WERI-Rb-1 (cell line): ENCODE results near the gene IFFO2.

Source experiments
- DNase-seq: peaks from one replicate; pipeline ENCODE4 v3.0.0-alpha.2; 2020
- H3K27ac ChIP-seq: fragments of 250-450 bp; sonication (Bioruptor Pico); 2 replicates; pipeline ENCODE4 v1.5.1; 2020; ENCODE audit warnings: mild to moderate bottlenecking, moderate library complexity
- H3K27me3 ChIP-seq: fragments of 250-450 bp; sonication (Bioruptor Pico); 2 replicates; pipeline ENCODE4 v1.5.1; 2021; ENCODE audit warnings: mild to moderate bottlenecking, low read depth, moderate library complexity; ENCODE audit not compliant: insufficient read depth, severe bottlenecking
- H3K36me3 ChIP-seq: fragments of 250-450 bp; sonication (Bioruptor Pico); 2 replicates; pipeline ENCODE4 v1.5.1; 2020; ENCODE audit warnings: mild to moderate bottlenecking, moderate library complexity
- H3K4me3 ChIP-seq: 2 replicates; pipeline ENCODE4 v1.5.1; 2011; ENCODE audit warnings: low read depth, mild to moderate bottlenecking, control low read depth, low read length
- H3K9me3 ChIP-seq: fragments of 250-450 bp; sonication (Bioruptor Pico); 2 replicates; pipeline ENCODE4 v1.5.1; 2021; ENCODE audit warnings: mild to moderate bottlenecking, moderate library complexity; ENCODE audit not compliant: severe bottlenecking
- TF ChIP-seq, protein P1 (sequence below): IDR thresholded peaks from 2 replicates; pipeline ENCODE4 v1.5.1; 2011; ENCODE audit warnings: low read depth, mild to moderate bottlenecking, control low read depth, inconsistent platforms, low read length

The IFFO2 gene

GRCh38 chr1:18944810-18945209 lies 11.7 kb downstream of the IFFO2 start:
- Histone ChIP-seq H3K4me3 (no peak overlapping the region), H3K36me3 (no peaks in the 10 kb centered on the region), H3K9me3 (no peaks in the 10 kb centered on the region), H3K27me3 (no peaks in the 10 kb centered on the region), H3K27ac (peak overlapping the region; percentile 77)
- no peak for DNase-seq
- TF ChIP-seq, protein P1, sequence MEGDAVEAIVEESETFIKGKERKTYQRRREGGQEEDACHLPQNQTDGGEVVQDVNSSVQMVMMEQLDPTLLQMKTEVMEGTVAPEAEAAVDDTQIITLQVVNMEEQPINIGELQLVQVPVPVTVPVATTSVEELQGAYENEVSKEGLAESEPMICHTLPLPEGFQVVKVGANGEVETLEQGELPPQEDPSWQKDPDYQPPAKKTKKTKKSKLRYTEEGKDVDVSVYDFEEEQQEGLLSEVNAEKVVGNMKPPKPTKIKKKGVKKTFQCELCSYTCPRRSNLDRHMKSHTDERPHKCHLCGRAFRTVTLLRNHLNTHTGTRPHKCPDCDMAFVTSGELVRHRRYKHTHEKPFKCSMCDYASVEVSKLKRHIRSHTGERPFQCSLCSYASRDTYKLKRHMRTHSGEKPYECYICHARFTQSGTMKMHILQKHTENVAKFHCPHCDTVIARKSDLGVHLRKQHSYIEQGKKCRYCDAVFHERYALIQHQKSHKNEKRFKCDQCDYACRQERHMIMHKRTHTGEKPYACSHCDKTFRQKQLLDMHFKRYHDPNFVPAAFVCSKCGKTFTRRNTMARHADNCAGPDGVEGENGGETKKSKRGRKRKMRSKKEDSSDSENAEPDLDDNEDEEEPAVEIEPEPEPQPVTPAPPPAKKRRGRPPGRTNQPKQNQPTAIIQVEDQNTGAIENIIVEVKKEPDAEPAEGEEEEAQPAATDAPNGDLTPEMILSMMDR: no peak

DNA sequence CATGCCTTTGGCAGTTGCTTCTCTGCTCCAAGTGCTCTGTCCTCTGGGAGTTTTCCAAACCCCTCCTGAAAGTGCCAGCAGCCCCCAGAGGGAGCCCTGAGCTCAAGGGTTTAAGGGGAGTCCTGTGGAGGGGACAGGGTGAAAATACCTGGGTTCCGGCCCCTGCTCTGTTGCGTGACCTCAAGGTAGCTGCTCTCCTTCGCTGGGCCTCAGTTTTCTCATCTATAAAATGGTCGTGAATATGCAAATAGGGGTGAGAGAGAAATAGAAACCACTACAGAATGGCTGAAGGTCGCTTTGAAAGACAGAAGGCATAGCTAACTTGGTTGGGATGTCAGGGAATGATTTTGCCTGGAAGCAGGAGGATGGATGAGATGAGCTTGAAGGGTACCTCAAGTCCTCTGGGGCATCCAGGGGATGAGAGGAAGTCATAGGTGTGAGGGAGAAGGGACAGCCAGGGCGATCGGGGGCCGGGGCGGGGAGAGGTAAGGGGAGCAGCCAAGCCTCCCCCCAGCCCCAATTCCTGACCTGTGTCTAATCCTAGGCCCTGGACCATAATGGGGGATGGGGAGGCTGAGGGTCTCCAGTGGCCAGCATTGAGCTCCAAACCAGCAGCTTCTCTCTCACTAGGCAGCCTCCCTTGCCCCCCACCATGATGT lies 12.4 kb downstream of the IFFO2 start:
- peak overlapping the region; percentile 77; the same call in 1 of the 2 replicates for H3K27ac ChIP-seq
- H3K9me3 ChIP-seq: no peaks in the 10 kb centered on the region
- H3K27me3 ChIP-seq: no peaks in the 10 kb centered on the region
- H3K4me3 ChIP-seq: no peak overlapping the region
- H3K36me3 ChIP-seq: no peaks in the 10 kb centered on the region
- TF ChIP-seq, protein P1: no peak
- DNase-seq: no peak

DNA sequence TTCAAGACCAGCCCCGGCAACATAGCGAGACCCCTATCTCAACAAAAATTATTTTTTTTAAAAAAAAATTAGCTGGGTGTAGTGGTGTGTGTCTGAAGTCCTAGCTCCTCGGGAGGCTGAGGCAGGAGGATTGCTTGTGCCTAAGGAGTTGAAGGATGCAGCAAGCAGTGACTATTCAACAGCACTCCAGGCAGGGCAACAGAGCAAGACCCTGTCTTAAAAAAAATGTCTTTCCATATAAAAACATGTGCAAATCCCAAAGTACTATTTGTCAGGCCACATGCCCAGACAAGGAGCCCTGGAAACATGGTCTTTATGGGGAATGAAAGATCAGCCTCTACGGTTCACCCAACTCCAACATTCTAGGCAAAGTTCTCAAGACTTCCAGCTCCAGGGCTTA lies 13.3 kb downstream of the IFFO2 start:
- H3K9me3 ChIP-seq: no peaks in the 10 kb centered on the region
- DNase-seq: no peak
- TF ChIP-seq, protein P1: no peak
- no peak overlapping the region for H3K27ac ChIP-seq
- H3K36me3 ChIP-seq: no peaks in the 10 kb centered on the region
- no peak overlapping the region for H3K4me3 ChIP-seq
- H3K27me3 ChIP-seq: no peaks in the 10 kb centered on the region

DNA sequence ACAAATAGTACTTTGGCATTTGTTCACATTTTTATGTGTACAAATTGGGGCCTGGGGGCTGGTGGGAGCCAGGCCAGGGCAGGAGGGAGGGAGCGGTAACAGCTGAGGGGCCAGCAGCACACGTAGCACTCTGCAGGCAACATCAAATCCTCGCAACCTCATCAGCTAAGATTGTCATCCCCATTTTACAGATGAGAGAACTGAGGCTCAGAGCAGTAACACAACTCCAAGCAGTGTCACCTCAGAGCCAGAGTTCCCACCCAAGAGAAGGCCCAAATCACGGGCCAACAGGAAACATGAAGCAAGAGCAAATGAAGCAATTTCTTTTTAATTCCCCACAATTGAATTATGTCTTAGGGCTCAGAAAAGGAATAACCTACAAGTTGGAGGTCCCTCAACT lies 14.1 kb downstream of the IFFO2 start:
- Histone ChIP-seq H3K27me3 (no peaks in the 10 kb centered on the region), H3K36me3 (no peaks in the 10 kb centered on the region), H3K27ac (peak overlapping the region; percentile 43; the same call in 1 of the 2 replicates), H3K9me3 (no peaks in the 10 kb centered on the region), H3K4me3 (no peak overlapping the region)
- DNase-seq: no peak
- TF ChIP-seq, protein P1: no peak

DNA sequence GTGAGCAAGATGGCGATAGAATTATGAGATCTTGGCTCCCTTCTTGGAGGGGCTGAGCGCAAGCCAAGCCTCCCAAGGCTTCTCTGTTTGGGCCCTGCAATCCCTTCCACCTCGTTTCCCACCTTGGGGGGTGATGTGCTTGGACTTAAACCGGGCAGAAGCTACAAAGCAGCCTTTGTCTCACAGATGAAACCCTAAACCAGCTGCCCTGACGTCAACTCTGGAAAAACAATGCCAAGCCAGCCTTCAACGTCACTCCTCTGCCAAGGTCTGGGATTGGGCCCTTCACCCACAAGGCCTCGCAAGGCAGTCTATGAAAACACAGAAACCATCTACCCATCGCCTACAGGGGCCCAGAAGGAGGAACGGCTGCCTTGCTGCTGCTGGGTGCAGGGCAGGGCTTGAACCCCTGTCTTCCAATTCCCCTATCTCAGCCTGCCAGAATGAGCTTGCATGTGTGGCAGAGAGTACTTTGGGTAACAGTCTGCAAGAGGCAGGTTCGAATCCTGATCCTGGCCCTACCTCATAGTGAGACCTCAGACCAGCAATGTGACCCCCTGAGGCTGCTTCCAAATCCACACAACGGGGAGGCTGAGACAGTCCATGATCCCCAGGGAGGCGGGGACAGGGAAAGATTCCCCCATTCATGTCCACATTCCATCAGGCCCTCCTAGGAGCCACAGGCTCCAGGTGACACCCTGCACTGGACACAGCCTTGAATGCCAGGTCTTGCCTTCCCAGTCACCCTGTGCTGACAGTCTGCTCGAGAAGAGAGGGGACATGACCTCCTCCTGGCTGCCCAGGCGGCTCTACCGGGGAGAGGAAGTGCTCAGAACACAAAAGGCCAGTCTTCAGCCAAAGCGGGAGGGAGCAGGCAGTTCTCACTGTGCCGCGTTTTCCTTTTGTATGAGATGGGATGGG lies 15.0 kb downstream of the IFFO2 start:
- Histone ChIP-seq H3K9me3 (no peaks in the 10 kb centered on the region), H3K27me3 (no peaks in the 10 kb centered on the region), H3K27ac (peak overlapping the region; percentile 43), H3K4me3 (no peak overlapping the region), H3K36me3 (no peaks in the 10 kb centered on the region)
- TF ChIP-seq, protein P1: no peak
- no peak for DNase-seq
